Stimulated activated CD4-positive, alpha-beta T cell treated with anti-CD3 and anti-CD28 coated beads, TNF-alpha, amount 100 ng/mL, for 48 hours (primary cell): Measurements from ENCODE around the gene DCLK2.

ENCODE experiments used
- DNase-seq, 3 donors: peaks; one replicate each; pipeline ENCODE4 v3.0.0-alpha.2; 2020; ENCODE audit warnings: low read depth in 3 of 3

DCLK2 gene

DNA sequence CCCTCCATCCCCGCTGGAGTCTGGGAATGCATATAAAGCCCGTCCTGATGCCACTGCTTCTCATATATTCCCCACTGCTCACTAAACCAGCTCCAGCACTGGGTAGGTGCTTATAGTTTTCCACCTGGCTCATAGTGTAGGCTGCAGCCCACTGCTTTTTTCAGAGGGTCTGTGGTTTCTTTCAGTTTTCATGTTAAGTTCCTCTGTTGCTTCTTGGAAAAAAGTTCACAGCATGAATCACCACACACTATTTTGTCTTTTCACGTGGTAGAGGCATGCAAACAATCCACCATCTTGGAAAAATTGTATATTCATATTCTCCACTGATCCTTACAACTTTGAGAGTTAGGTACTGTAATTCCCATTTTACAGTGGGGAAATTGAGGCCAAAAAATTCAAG is 39.4 kb downstream of the DCLK2 start:
- DNase-seq, result no peak

GRCh38 chr4:150119492-150119891 is 41.2 kb downstream of the DCLK2 start:
- DNase-seq, result no peak

GRCh38 chr4:150123087-150123486 is 44.8 kb downstream of the DCLK2 start:
- DNase-seq, result no peak

DNA sequence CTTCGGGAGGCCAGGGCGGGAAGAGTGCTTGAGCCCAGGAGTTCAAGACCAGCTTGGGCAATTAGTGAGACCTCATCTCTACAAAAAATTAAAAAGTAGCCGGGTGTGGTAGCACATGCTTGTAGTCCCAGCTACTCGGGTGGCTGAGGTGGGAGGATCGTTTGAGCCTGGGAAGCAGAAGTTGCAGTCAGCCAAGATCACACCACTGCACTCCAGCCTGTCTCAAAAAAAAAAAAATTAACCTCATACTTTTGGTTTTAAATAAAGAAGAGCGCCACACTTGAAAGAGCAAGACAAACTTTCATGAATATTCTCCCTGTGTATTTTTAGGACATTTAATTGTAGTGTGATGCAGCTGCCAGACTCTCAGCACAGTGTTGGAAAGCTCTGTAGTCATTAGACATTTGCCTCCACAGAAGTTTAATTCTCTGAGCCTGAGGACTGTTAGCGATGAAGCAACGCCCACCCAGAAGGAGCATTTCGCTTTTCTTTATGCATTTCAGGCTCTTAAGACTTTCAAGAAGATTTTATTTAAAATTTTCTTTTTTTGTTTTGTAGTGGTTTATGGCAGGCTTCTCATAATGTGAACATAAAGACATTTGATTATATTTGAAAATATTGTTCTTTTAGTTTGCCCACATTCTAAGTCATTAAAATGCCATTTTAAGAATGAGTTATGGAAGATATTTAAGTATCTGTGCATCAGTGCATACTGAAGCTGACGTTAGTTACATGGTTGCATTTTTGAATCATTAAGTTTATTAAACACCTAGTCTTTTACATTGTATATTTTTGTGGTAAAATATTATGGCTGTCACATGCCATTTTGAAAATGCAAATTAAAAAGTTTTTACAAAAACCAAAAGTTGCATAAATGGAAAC is 45.8 kb downstream of the DCLK2 start:
- DNase-seq, result no peak

DNA sequence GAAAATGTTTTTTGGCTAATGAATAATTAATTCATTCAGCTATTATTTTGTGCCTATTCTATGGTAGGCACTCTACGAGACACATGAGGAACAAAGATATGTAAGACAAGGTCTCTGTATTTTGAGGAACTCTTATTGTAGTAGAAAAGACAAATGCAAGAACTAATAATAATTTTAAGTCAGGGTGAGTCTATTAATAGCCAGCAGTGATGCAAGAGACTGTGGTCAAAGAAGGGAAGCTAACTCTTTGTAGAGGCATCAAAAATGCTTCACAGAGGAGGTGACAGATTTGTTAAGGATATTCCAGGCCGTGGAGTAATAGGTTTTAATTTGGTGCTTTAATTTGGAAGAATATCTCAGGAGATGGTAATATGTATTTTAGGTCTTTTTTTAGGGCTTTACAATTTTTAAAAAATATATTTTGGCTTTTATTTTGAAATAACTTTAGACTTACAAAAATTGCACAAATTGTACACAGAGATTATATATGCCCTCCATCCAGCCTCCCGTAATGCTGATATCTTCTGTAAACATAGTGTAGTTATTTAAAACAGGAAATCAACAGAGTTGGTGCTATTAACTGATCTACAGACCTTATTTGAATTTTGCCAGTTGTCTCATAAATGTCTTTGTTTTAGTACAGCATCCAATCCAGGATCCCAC is 48.1 kb downstream of the DCLK2 start:
- no peak for DNase-seq

GRCh38 chr4:150126864-150127203 is 48.6 kb downstream of the DCLK2 start:
- DNase-seq, result no peak

GRCh38 chr4:150127757-150128156 is 49.5 kb downstream of the DCLK2 start:
- no peak for DNase-seq

- no peak for DNase-seq
These were observed 52.7 kb downstream of the DCLK2 start for GRCh38 chr4:150130933-150131332.

DNA sequence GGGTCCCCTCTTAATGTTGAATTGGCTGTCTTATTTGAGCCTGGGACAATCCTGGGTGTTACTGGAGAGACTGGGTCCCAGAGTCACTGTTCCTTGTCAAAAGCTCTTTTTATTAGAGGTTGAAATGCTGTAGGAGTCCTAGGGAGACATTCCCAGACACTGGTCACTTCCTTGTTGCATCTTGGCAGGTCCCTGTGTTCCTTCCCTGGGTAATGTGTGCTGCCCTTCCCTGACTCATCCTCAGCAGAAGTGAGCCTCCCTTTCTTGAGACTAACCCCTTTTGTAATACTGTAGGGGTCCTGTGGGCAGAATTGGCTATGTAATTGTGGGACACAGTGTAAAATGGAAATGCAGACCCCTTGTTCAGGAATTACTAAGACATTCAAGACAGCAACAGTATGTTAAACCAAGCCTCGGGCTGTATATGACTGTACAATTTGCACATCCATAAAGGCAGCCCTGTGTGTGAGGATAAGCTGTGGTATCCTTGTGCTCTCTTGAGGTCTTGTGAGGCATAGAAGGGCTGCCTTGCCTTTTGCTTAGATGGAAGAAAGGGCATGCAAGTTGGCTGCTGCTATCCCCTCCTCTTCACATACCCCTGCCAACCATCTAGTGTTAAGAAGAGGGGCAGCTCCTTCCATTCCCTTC is 53.5 kb downstream of the DCLK2 start:
- DNase-seq, result no peak

DNA sequence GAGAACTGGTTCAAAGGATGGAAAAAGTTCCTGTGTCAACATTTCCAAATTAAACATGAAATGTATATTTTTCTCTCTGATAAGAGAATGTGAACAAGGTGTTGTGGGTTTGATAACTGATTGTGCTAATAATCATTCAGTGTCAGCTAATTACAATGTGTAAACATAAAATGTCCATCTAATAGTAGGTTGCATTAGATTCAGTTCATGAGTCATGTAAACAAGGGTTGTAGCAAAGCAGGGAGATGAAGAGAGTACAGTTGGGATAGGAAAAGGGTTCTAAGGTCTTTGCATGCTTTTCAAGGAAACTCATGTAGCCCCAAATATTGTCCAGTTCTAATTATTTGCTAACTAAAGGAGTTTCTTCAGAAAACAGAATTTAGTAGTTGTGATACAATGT is 55.4 kb downstream of the DCLK2 start:
- DNase-seq, result no peak

GRCh38 chr4:150135134-150135772 is 57.0 kb downstream of the DCLK2 start:
- no peak for DNase-seq

DNA sequence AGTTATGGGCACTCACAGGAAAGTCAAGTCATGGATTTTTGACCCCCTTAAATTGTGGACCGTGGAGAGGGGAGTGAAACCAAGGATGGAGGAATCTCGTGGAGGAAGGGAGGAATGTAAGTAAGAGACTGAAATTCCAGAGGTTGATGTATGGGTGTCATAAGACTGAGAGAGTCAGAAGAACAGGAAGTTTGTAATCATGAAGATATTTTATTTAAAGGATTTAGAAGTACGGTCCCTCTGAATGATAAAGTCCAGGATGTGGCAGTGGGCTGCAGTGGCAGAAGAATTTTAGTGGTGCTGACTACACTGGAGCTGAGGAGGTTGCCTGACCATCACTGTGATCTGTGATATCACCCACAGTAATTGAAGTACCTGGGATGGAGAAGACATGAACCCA is 57.8 kb downstream of the DCLK2 start:
- no peak for DNase-seq

DNA sequence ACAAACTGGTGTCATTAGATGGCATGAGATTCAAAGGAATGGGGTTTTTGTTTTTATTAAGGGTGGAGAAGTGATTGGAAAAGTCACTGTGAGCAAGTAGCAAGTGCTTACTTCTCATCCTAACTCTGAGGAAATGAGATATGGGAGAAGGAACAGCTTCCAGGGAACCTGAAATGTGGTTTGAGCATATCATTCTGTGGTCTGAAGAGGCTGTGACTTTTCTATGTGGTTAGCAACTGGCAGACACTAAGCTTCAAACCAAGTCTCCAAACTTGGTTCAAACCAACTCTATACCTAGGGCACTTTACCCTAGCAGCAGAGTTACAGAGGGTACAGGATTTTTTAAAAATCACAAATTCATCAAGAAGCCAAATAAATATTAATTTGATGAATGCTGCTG is 58.2 kb downstream of the DCLK2 start:
- no peak for DNase-seq

DNA sequence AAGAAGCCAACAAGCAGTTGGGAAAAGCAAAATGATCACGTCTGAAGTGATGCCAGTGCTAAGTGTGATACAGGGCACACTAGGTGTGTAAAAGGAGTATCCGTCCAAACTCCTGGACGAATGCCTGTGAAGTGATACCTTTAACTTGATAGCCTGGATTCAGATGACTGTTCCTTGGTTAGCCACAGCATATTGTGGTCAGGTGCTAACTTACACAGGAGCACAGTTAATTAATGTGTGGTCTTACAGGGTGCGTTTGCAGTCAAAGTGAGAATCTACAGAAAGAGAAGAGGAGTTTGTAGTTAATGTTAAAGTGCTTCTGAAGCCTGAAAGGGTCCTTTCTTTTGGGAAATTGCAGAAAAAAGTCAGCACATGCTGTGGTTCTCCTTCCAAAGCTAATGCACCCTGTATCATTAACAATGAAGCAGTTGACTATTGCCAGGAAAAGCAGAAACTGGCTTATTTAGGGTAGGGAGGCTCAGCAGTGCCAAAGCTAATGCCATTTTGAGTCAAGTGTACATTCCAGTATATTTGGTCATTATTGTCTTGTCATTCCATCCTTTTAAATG is 61.1 kb downstream of the DCLK2 start:
- DNase-seq, result no peak

DNA sequence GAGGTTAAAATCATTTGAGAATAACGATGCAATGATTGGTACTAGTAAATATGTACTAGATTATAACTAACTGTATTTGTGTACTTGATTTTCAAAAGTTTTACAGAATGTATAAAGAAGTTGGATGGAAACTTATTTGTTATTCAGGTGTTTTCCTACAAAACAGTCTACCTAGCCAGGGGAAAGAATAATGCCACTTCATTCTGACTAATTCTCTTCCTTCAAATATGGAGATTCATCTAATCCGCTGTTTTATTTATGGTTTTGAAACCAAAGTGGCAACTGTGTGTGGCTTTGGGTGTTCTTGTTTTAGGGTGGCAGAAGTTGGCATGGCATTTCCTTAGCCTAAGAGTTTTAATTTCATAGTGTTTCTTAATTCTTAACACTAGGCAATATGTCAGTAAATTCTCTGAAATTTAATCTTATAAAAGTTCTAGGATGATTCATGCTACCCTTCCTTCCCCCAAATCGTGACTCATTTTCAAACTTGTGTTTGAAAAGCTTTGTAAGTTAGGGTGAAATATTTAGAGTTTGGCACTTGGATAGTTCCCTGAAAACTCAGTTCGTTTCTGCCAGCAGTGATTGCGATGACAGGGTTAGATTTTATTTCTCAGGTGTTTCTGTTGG is 62.6 kb downstream of the DCLK2 start:
- DNase-seq, result no peak

DNA sequence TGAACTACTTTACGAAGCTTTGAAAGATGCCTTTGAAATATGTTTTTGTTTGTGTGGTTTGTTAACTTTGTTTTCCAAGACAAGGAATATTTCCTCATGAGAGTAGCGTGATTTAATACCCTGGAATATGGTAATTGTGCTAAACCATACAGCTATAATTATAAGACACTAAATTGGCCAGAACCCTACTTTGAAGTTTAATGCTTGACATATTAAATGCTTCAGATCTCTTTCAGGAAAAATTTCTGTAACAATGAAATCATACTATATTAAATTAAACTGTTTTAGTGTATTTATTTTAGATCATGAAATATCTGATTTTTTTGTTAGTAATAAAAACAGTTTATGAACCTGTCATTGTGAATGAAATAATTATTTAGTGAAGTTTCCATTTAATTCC is 63.5 kb downstream of the DCLK2 start:
- DNase-seq, result no peak

DNA sequence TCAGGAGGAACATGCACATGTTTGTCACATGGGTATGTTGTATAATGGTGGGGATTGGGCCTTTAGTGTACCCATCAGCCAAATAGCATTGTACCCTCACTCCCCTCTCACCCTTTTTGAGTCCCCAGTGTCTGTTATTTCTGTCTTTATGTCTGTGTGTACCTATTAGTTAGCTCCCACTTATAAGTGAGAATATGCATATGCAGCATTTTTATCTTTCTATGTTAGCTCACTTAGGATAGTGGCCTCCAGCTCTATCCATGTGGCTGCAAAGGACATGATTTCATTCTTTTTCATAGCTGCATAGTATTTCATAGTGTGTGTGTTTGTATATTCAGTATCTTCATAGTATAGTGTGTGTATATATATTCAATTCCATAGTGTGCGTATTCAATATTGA is 64.6 kb downstream of the DCLK2 start:
- DNase-seq, result no peak

GRCh38 chr4:150145090-150145945 is 67.1 kb downstream of the DCLK2 start:
- no peak for DNase-seq

- DNase-seq, result no peak
These were observed 67.7 kb downstream of the DCLK2 start for GRCh38 chr4:150145946-150146340.

GRCh38 chr4:150149381-150149780 is 71.1 kb downstream of the DCLK2 start:
- no peak for DNase-seq

GRCh38 chr4:150150629-150151062 is 72.4 kb downstream of the DCLK2 start:
- DNase-seq, result no peak
